Uterus (tissue), 4 donors: ENCODE data around the gene SAPCD1. TPM values are rescaled to one million over a fixed set of nuclear protein-coding genes. Genes with fewer than 3 reads are reported as not detected.

Experiments
- DNase-seq, 2 donors: peaks; one replicate each; pipeline ENCODE4 v3.0.0-alpha.2; 2019 to 2020
- H3K27ac ChIP-seq, 2 donors: fragments of 200-600 bp; sonication (generic); 1 replicate in 1 of 2; 2 replicates in 1 of 2; pipeline ENCODE4 v1.5.1; 2016 to 2018
- H3K27me3 ChIP-seq, 2 donors: fragments of 200-600 bp; sonication (generic); one replicate each; pipeline ENCODE4 v1.5.1; 2018 to 2019; ENCODE audit warnings: control low read depth in 1 of 2
- H3K36me3 ChIP-seq, 2 donors: fragments of 200-600 bp; sonication (generic); one replicate each; pipeline ENCODE4 v1.5.1; 2019; ENCODE audit warnings: control low read depth in 1 of 2
- H3K4me1 ChIP-seq, 2 donors: fragments of 200-600 bp; sonication (generic); one replicate each; pipeline ENCODE4 v1.5.1; 2018 to 2019; ENCODE audit warnings: control low read depth in 1 of 2
- H3K4me3 ChIP-seq, 2 donors: fragments of 200-600 bp; sonication (generic); 1 replicate in 1 of 2; 2 replicates in 1 of 2; pipeline ENCODE4 v1.5.1; 2018 to 2019; ENCODE audit warnings: mild to moderate bottlenecking in 1 of 2
- H3K9me3 ChIP-seq, 2 donors: fragments of 200-600 bp; sonication (generic); one replicate each; pipeline ENCODE4 v1.5.1; 2019; ENCODE audit warnings: control low read depth in 1 of 2
- POLR2A ChIP-seq, 2 donors: fragments of 450-650 bp; IDR thresholded peaks; one replicate each; pipeline ENCODE4 v1.6.1; 2016; ENCODE audit warnings: antibody characterized with exemption in 2 of 2, mild to moderate bottlenecking in 1 of 2, moderate library complexity in 1 of 2
- intact Hi-C: fragments of 100-400 bp; cut with DNase I; formaldehyde crosslinking; loops from one replicate; pipeline ENCODE4 v1.15.1; 2023; ENCODE audit warnings: low total_unique reads
- total RNA-seq, 4 donors: library from RNA; depleted of rRNA in 3 of 4; stranded (reverse); fragments of >200 nt in 3 of 4; gene quantifications; one replicate each; pipeline versions ENCODE4 v1.1.0 to v1.2.4, GENCODE V29; 2014 to 2023
- TF ChIP-seq, protein P1 (sequence below), 4 experiments: fragments of 200-600 bp in 2 of 4; fragments of 450-650 bp in 2 of 4; sonication (generic) in 2 of 4; IDR thresholded peaks; one replicate each; pipeline ENCODE4 v1.5.1; 2016 to 2019; ENCODE audit warnings: antibody characterized with exemption in 4 of 4, mild to moderate bottlenecking in 2 of 4, moderate library complexity in 1 of 4
- donor health status: DM: yes; HTN: yes; CAD: no.

The SAPCD1 gene
- total RNA-seq, 4 donors from 2014 or later = 1.7 to 4.4 TPM; not detected in 2

DNA sequence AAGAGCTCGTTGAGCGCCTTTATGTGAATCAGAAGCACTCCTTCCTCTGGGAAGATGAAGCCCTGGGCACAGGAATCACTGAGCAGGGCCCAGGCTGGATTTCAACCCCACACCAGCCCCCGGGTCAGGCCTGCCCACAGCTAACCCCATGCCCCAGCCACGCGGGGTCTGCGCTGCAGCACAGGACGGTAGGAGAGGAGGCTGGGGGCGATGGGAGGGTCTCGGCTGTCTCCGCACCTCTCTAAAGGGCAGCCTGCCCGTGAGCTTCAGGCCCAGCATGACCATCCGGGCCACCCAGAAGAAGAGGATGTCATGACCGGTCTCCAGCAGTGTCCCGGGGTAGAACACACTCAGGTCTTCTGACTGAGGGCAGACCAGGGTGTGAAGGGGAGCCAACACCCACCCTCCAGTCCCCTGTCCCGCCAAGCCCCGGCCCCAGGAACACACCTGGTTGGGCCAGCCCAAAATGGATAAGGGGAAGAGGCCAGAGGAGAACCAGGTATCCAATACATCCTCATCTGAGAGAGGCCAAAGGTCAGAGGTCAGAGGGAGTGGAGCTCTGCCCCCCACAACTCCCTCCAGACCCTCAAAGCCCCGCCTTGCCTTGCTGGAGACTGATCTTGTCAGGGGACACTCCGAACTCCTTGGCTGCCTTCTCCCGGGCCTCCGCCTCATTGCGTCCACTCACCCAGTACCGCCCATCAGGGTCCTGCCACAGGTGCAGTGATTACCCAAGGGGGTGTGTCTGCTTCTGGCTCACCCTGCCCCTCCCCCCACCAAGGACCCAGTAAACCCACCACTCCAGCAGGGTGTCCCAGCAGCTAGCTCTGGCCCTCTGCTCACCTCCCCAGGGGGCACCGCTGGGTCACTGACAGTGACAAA is 19.0 kb downstream of the SAPCD1 start:
- no peak for DNase-seq
- intact Hi-C loops = no loop called here
- Histone ChIP-seq H3K27ac (no peak overlapping the region), H3K36me3 (no peaks in the 10 kb centered on the region), H3K27me3 (no peaks in the 10 kb centered on the region), H3K4me3 (no peak overlapping the region), H3K4me1 (peaks cover 5 to 7% of the 10 kb centered on the region in 2 donors), H3K9me3 (no peaks in the 10 kb centered on the region)
- no peak for TF ChIP-seq POLR2A (IDR thresholded peaks at IDR 0.05)
- TF ChIP-seq, protein P1, sequence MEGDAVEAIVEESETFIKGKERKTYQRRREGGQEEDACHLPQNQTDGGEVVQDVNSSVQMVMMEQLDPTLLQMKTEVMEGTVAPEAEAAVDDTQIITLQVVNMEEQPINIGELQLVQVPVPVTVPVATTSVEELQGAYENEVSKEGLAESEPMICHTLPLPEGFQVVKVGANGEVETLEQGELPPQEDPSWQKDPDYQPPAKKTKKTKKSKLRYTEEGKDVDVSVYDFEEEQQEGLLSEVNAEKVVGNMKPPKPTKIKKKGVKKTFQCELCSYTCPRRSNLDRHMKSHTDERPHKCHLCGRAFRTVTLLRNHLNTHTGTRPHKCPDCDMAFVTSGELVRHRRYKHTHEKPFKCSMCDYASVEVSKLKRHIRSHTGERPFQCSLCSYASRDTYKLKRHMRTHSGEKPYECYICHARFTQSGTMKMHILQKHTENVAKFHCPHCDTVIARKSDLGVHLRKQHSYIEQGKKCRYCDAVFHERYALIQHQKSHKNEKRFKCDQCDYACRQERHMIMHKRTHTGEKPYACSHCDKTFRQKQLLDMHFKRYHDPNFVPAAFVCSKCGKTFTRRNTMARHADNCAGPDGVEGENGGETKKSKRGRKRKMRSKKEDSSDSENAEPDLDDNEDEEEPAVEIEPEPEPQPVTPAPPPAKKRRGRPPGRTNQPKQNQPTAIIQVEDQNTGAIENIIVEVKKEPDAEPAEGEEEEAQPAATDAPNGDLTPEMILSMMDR (IDR thresholded peaks at IDR 0.05) = no peak

GRCh38 chr6:31782126-31782855 is 19.8 kb downstream of the SAPCD1 start:
- Histone ChIP-seq H3K4me3 (no peak overlapping the region), H3K4me1 (no peaks in the 10 kb centered on the region), H3K27ac (no peak overlapping the region), H3K36me3 (no peaks in the 10 kb centered on the region), H3K9me3 (no peaks in the 10 kb centered on the region), H3K27me3 (no peaks in the 10 kb centered on the region)
- intact Hi-C loops = no loop called here
- DNase-seq = no peak
- no peak for TF ChIP-seq POLR2A (IDR thresholded peaks at IDR 0.05)
- TF ChIP-seq, protein P1 (IDR thresholded peaks at IDR 0.05) = no peak

GRCh38 chr6:31784098-31784925 is 21.9 kb downstream of the SAPCD1 start:
- Histone ChIP-seq H3K9me3 (no peaks in the 10 kb centered on the region), H3K4me1 (no peaks in the 10 kb centered on the region), H3K27ac (no peak overlapping the region), H3K36me3 (no peaks in the 10 kb centered on the region), H3K4me3 (no peak overlapping the region), H3K27me3 (no peaks in the 10 kb centered on the region)
- intact Hi-C loops = no loop called here
- DNase-seq = no peak
- no peak for TF ChIP-seq POLR2A (IDR thresholded peaks at IDR 0.05)
- TF ChIP-seq, protein P1 (IDR thresholded peaks at IDR 0.05) = no peak

GRCh38 chr6:31785475-31785874 is 23.0 kb downstream of the SAPCD1 start:
- TF ChIP-seq, protein P1 (IDR thresholded peaks at IDR 0.05) = no peak
- TF ChIP-seq POLR2A (IDR thresholded peaks at IDR 0.05) = no peak
- intact Hi-C loops = no loop called here
- H3K36me3 ChIP-seq = no peaks in the 10 kb centered on the region

More at GRCh38 chr6:31785475-31785874, 23.0 kb downstream of the SAPCD1 start:
- Histone ChIP-seq H3K9me3 (no peaks in the 10 kb centered on the region), H3K27ac (no peak overlapping the region), H3K27me3 (no peaks in the 10 kb centered on the region), H3K4me1 (no peaks in the 10 kb centered on the region), H3K4me3 (no peak overlapping the region)
- DNase-seq = no peak
